Spleen (tissue), 7 donors: ENCODE results near the gene TTLL11.

Experiments
- POLR2A ChIP-seq, 3 donors: fragments of 450-650 bp; IDR thresholded peaks; one replicate each; pipeline ENCODE4 v1.5.1; 2017; ENCODE audit warnings: antibody characterized with exemption in 3 of 3, mild to moderate bottlenecking in 1 of 3
- POLR2AphosphoS5 ChIP-seq, 3 donors: sonication (generic); formaldehyde crosslinking; IDR thresholded peaks; one replicate each; pipeline ENCODE4 v1.5.1; 2017; ENCODE audit warnings: antibody characterized with exemption in 3 of 3
- TF ChIP-seq, protein P1 (sequence below), 11 experiments: fragments of 200-600 bp in 7 of 11; fragments of 450-650 bp in 4 of 11; sonication (generic) in 4 of 11; IDR thresholded peaks in 8 of 11; conservative IDR thresholded peaks in 3 of 11; 1 replicate in 7 of 11; 2 replicates in 4 of 11; pipeline versions ENCODE4 v1.4.0 to v1.8.0; 2016 to 2021; ENCODE audit warnings: antibody characterized with exemption in 11 of 11, inconsistent platforms in 4 of 11, mild to moderate bottlenecking in 1 of 11
- donor health status: DM: no; HTN: no; CAD: no; lungs with moderate emphysema.
- donor health status: DM: no; HTN: no; CAD: no.
- donor health status: DM: no; HTN: no; CAD: no.

- TF ChIP-seq, protein P1, sequence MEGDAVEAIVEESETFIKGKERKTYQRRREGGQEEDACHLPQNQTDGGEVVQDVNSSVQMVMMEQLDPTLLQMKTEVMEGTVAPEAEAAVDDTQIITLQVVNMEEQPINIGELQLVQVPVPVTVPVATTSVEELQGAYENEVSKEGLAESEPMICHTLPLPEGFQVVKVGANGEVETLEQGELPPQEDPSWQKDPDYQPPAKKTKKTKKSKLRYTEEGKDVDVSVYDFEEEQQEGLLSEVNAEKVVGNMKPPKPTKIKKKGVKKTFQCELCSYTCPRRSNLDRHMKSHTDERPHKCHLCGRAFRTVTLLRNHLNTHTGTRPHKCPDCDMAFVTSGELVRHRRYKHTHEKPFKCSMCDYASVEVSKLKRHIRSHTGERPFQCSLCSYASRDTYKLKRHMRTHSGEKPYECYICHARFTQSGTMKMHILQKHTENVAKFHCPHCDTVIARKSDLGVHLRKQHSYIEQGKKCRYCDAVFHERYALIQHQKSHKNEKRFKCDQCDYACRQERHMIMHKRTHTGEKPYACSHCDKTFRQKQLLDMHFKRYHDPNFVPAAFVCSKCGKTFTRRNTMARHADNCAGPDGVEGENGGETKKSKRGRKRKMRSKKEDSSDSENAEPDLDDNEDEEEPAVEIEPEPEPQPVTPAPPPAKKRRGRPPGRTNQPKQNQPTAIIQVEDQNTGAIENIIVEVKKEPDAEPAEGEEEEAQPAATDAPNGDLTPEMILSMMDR (IDR thresholded peaks at IDR 0.05 in 8 of 11, conservative IDR thresholded peaks at IDR 0.05 in 3 of 11) = no peak
- TF ChIP-seq POLR2A (IDR thresholded peaks at IDR 0.05) = no peak
- no peak for TF ChIP-seq POLR2AphosphoS5 (IDR thresholded peaks at IDR 0.05)
These were observed 111.8 kb downstream of the TTLL11 start for GRCh38 chr9:121981118-121981883.
